ENCODE results near the gene OR4F6. TPM values are rescaled to one million over a fixed set of nuclear protein-coding genes. Genes with fewer than 3 reads are reported as not detected.

Gene OR4F6
- total and polyA plus RNA-seq, 2 experiments from 2014 or later = not detected

GRCh38 chr15:101820781-101821180 is 17.5 kb downstream of the OR4F6 start:
- DNase-seq (ENCODE audit: low spot score) = no peak
- TF ChIP-seq EZH2 (IDR thresholded peaks at IDR 0.05; ENCODE audit: borderline replicate concordance) = no peak
- TF ChIP-seq EZH2phosphoT487 (IDR thresholded peaks at IDR 0.05; ENCODE audit: low read depth, severe bottlenecking, unreplicated experiment) = no peak
- no peaks in the 10 kb centered on the region for H3K4me1 ChIP-seq (ENCODE audit: insufficient read depth)
- H3K27me3 ChIP-seq = peaks cover 5% of the 10 kb centered on the region
- no peak overlapping the region for H3K27ac ChIP-seq
- no peak overlapping the region for H3K4me3 ChIP-seq
- H3K9me3 ChIP-seq (ENCODE audit: low read depth) = no peaks in the 10 kb centered on the region
- no peak overlapping the region for H2AFZ ChIP-seq
- no peak overlapping the region for H3K4me2 ChIP-seq
- WGBS (ENCODE audit: low lambda C conversion rate, missing lambda C conversion rate) = 74% methylated on average over 6 of the region's 6 CpGs
- H3K79me2 ChIP-seq = no peaks in the 10 kb centered on the region
- H3K36me3 ChIP-seq (replicated peaks; ENCODE audit: insufficient read depth, low read depth) = no peaks in the 10 kb centered on the region
- H4K20me1 ChIP-seq (ENCODE audit: insufficient read depth, poor library complexity, severe bottlenecking) = no peaks in the 10 kb centered on the region
- H3K9me2 ChIP-seq (replicated peaks; ENCODE audit: insufficient read depth) = no peaks in the 10 kb centered on the region

DNA sequence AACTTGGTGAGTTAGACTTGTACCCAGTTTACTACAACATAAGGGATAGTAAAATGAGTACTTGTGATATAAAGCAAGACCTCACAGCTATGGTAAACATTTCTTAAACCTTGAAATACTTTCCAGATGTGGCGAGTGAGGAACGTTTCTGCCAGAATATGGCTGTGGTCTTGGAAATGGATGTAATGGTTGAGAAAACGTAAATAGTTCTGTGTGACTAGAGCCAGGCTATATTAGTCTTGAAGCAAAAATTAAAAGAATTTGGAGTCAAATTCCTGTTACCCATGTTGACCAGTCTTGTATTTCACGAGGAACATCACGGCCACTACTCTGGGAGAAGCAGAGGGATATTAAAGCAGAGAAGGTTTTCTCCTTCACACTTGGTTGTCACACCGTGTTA is 23.9 kb downstream of the OR4F6 start:
- Histone ChIP-seq H2AFZ (no peak overlapping the region), H3K9me2 (replicated peaks; ENCODE audit: insufficient read depth) (no peaks in the 10 kb centered on the region), H3K36me3 (replicated peaks; ENCODE audit: insufficient read depth, low read depth) (no peaks in the 10 kb centered on the region), H3K4me3 (no peak overlapping the region), H3K4me1 (ENCODE audit: insufficient read depth) (no peaks in the 10 kb centered on the region), H3K27ac (no peak overlapping the region), H4K20me1 (ENCODE audit: insufficient read depth, poor library complexity, severe bottlenecking) (no peaks in the 10 kb centered on the region), H3K79me2 (no peaks in the 10 kb centered on the region), H3K27me3 (no peaks in the 10 kb centered on the region), H3K9me3 (ENCODE audit: low read depth) (no peaks in the 10 kb centered on the region), H3K4me2 (no peak overlapping the region)
- no peak for TF ChIP-seq CTCF (IDR thresholded peaks at IDR 0.05; ENCODE audit: poor library complexity)
- no peak for TF ChIP-seq EZH2phosphoT487 (IDR thresholded peaks at IDR 0.05; ENCODE audit: low read depth, severe bottlenecking, unreplicated experiment)
- 55% methylated on average over 6 of the region's 6 CpGs for WGBS (ENCODE audit: low lambda C conversion rate, missing lambda C conversion rate)
- DNase-seq (ENCODE audit: low spot score) = no peak

GRCh38 chr15:101828774-101829173 is 25.5 kb downstream of the OR4F6 start:
- Histone ChIP-seq H4K20me1 (ENCODE audit: insufficient read depth, poor library complexity, severe bottlenecking) (no peaks in the 10 kb centered on the region), H3K4me3 (no peak overlapping the region), H3K9me3 (ENCODE audit: low read depth) (no peaks in the 10 kb centered on the region), H2AFZ (no peak overlapping the region), H3K27ac (no peak overlapping the region), H3K36me3 (replicated peaks; ENCODE audit: insufficient read depth, low read depth) (no peaks in the 10 kb centered on the region), H3K4me1 (ENCODE audit: insufficient read depth) (no peaks in the 10 kb centered on the region), H3K27me3 (no peaks in the 10 kb centered on the region), H3K9me2 (replicated peaks; ENCODE audit: insufficient read depth) (no peaks in the 10 kb centered on the region), H3K79me2 (no peaks in the 10 kb centered on the region), H3K4me2 (no peak overlapping the region)
- TF ChIP-seq CTCF (IDR thresholded peaks at IDR 0.05; ENCODE audit: poor library complexity) (no peak), EZH2 (IDR thresholded peaks at IDR 0.05; ENCODE audit: borderline replicate concordance) (no peak), EZH2phosphoT487 (IDR thresholded peaks at IDR 0.05; ENCODE audit: low read depth, severe bottlenecking, unreplicated experiment) (no peak)
- DNase-seq (ENCODE audit: low spot score) = no peak
- WGBS (ENCODE audit: low lambda C conversion rate, missing lambda C conversion rate) = 86% methylated on average over 5 of the region's 5 CpGs

DNA sequence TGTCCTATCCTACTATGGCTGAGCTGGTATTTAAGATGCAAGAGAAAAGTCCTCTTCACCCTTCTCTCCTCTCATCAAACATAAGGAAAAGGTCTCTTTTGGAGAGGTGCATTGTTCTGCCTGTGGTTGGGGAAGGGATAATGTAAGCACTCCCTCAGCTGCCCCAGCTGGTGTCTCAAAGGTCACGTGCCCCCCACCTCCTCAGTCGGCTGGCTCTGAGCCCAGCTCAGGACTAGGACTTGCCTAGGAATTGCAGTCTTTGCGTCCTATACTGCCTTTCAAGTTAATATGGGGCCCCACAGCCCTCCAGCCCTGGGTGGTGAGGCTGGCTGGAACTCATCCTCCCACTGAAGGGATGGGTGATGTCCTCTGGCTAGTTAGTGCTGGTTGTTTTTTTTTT is 38.3 kb downstream of the OR4F6 start:
- Histone ChIP-seq H3K27me3 (peaks cover 12% of the 10 kb centered on the region), H3K4me2 (no peak overlapping the region), H3K27ac (no peak overlapping the region), H3K4me1 (ENCODE audit: insufficient read depth) (no peaks in the 10 kb centered on the region), H3K4me3 (no peak overlapping the region), H2AFZ (no peak overlapping the region), H3K79me2 (no peaks in the 10 kb centered on the region), H3K36me3 (replicated peaks; ENCODE audit: insufficient read depth, low read depth) (no peaks in the 10 kb centered on the region), H3K9me3 (ENCODE audit: low read depth) (no peaks in the 10 kb centered on the region), H3K9me2 (replicated peaks; ENCODE audit: insufficient read depth) (no peaks in the 10 kb centered on the region), H4K20me1 (ENCODE audit: insufficient read depth, poor library complexity, severe bottlenecking) (no peaks in the 10 kb centered on the region)
- TF ChIP-seq EZH2 (IDR thresholded peaks at IDR 0.05; ENCODE audit: borderline replicate concordance) (no peak), CTCF (IDR thresholded peaks at IDR 0.05; ENCODE audit: poor library complexity) (no peak), EZH2phosphoT487 (IDR thresholded peaks at IDR 0.05; ENCODE audit: low read depth, severe bottlenecking, unreplicated experiment) (no peak)
- WGBS (ENCODE audit: low lambda C conversion rate, missing lambda C conversion rate) = 73% methylated on average over 3 of the region's 3 CpGs
- DNase-seq (ENCODE audit: low spot score) = no peak

All from hepatocyte (in vitro differentiated cells).